Stimulated activated CD4-positive, alpha-beta T cell treated with anti-CD3 and anti-CD28 coated beads, Interleukin-4, amount 100 ng/mL, for 24 hours (primary cell): Measurements from ENCODE around the gene GPHA2.

Source experiments
- DNase-seq: peaks from one replicate; pipeline ENCODE4 v3.0.0-alpha.2; 2020

The GPHA2 gene

DNA sequence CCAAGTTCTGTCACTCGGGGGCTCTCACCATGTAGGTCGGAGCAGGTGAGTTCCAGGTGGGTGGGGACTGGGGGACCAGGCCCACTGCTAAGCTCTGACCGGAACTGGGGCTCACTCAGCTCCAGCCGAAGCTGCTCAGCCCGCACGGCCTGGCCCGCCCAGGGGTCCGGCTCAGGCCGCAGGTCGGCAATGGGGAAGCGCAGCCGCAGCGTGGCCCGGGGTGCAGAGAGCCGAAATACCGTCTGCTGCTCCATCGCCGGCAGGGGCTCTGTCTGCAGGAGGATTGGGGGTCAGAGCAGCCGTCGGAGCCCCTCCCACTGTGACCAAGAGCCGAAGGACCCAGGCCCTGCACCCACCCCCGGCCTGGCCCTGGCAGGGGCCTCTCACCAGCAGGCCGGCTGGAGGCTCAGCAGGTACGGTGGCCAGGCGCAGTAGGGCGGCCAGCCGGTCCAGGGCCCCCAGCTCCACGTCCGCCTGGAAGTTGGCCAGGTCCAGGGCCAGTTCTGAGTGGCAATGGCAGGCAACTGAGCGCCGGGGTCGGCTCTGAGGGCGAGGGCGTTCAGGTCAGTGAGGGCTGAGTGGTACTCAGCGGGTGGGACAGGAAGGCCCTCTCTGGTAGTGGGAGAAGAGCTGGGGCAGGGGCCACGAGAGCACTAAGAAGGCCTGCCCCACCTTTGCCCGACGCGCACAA is 25.9 kb downstream of the GPHA2 start:
- no peak for DNase-seq

DNA sequence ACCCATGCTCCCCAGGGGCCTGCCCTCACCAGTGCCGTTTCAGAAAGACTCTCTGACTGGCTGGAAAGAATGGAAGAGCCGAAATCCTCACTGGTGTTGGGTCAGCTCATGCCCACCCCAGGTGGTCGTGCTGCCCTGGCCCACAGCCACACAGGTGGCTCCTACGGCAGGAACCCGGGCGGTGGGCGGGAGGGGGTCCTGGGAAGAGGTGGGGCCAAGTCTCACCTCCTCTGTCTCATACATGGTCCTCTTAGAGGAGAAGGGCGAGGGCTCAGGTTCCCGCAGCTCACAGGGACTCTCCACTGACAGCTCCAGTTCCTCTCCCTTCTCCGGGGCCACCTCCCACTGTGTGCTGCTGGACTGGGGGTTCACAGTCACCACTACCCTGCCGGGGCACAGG is 26.9 kb downstream of the GPHA2 start:
- no peak for DNase-seq

DNA sequence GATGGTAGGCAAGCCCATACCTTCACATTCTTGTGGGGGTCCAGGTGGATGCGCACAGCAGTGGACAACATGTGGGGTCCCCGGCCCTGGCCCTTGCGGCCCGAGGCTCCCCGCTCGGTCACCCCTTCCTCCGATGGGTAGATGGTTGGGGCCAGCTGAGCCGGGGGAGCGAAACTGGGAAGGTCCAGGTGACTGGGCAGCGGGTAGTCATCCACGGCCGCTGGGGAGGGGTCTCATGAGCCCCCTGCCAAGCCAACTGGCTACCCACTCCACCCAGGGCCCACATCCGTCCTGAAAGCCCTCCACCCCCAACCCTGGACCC is 29.4 kb downstream of the GPHA2 start:
- no peak for DNase-seq

DNA sequence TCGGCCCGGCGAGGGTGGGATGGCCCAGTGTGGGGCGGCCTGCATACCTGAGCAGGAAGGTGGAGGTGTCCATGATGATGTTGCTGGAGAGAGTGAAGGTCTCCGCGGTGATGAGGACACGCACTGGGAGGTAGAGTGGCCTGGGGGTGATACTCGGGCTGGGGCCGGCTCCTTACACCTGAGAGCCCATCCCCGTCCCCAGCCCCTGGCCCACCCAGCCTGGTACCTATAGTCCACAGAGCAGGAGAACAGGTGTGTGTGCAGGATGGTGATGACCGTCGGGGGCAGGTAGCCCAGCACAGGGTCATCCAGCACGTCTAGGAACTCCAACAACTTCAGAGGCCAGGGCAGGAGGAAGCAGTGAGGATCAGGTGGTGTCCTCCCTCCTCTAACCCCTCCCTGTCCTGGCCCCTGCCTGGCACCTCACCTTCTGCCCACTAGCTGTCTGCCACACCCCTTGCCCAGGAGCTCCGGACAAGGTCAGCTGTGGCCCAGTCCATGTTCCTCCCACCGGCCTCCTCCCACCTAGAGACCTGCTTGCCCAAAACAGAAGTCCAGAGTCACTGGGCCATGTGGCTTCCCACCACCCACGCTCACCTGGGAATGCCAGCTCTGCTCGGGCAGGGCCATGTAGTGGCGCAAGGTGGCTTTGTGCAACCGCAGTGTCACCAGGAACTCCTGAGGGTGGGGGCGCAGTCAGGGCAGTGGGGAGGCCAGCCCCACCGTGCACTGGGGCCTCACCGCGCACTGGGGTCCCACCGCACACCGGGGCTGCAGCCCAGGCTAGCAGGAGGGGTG is 30.0 kb downstream of the GPHA2 start:
- DNase-seq = no peak

DNA sequence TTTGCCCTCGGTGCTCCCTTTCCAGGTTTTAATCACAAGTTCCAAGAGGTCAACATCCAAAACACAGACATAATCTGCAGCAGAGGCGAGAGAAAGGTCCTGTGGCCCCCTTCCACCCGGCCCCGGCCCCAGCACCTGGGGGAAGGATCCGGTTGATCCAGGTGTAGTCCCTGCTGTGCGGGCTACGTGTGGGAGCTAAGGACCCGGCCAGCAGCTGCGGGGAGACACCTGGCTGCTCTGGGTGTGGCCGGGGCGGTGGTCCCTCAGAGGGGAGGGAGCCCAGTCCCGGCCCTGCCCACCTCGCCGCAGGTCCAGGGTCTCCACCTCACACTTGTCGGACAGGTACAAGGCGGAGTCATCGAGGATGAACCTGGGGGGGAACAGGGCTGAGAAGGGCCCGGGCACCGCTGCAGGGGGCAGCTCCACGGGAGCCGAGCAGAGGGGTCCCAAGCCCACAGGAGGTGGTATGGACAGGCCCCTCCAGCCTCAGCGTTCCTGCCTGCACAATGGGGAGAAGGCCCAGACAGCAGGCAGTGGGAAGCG is 32.3 kb downstream of the GPHA2 start:
- no peak for DNase-seq

DNA sequence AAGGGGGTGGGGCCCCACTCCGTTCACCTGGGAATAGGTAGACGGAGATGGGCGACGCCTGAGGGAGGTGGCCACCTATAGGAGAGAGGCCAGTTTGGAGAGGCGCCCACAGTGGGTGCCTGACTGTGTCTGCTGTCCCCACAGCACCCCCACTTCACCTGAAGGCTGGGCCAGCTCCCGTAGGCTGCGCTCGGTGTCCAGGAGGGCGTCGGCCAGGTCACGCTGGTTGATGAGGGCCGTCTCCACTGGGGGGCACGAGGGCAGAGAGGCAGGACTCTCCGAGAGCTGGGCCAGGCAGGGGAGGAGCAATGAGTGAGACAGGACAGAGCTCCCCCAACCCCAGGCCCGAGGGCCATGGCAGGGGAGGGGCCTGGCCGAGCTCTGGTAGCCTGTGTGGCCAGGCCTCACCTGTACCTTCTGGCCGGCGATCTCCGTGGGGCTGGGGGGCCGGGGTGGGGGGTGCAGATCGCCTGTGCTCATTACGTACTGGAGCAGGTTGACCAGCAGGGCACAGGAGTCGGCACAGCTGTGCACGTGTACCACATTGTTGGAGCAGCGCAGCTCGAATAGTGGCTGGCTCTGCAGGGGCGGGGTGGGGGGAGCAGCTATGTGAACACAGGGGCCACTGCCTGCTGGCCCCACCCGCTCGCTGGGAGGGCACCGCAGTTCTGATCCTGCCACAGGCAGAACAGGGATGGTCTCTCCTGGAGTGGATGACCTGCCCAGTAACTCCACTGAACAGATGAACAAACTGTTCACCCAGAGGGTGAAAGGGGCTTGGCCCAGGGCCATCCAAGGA is 33.4 kb downstream of the GPHA2 start:
- no peak for DNase-seq

DNA sequence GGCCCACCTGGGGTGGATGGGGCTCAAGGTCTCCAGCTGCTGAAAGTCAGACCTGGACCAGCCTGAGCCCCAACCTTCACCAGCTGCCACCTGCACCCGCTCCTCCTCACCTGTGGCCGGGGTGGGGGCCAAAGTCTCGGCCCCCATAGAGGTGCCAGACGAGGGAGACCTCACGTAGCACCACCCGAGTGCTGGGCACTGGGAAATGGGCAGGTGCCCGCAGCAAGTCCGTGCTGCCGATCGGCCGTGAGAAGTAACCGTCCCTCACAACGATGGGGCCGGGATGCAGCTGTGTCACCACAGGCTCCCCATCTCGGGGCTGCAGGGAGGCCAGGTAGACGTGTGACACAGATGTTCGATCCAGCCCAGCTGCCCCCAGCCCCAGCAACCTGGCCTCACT is 34.9 kb downstream of the GPHA2 start:
- DNase-seq = no peak

DNA sequence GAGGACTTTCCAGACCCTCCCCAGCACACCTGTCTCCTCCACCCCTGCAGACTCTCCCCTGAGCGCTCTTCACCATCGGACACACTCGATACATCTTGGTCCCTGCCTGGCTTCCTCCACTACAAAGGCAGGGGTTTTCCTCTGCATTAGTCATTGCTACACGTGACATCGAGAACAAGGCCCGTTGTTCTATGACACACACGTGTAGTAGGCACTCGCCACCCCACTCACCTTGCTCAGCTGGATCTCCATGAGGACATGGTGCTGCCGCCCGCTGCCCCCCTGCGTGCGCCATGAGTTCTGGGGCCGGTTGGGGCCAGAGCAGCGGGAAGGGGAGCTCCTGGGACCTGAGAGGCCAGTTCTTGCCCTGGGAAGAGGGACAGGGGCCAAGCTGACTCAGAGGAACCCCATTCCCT is 35.4 kb downstream of the GPHA2 start:
- DNase-seq = peak; percentile 81

DNA sequence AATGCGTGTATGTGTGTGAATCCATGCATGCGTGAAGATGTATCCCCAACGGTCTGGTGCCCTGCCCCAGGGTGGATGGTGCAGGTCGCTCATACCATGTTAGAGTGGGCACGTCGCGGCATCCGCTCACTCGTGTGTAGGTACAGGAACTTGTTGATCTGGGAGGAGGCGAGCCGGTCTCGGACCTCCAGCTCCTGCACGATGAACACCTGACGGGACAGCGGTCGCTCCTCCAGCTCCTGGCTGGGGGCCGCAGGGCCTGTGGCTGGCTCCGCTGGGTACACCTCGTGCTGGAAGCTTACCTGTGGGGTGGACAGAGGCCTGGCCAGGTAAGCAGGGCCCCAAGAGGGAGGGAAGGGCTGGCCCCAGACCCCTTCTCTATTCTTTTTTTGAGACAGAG is 37.2 kb downstream of the GPHA2 start:
- DNase-seq = no peak

DNA sequence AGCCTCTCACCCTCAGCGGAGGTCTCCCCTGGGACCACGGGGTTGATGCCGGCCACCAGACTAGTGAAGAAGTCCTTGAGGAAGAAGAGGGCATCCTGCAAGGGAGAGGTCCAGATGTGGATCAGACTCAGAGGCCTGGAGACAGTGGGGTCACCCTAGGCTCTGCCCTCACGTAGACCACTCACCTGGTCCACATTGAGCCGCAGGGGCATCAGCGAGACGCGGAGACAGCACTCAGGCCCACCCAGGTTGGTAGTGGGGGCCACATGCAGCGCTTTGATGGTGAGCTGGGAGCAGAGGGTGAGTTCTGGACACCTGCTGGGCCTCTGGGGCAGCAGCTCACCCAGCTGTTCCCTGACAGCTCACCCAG is 37.6 kb downstream of the GPHA2 start:
- DNase-seq = no peak

DNA sequence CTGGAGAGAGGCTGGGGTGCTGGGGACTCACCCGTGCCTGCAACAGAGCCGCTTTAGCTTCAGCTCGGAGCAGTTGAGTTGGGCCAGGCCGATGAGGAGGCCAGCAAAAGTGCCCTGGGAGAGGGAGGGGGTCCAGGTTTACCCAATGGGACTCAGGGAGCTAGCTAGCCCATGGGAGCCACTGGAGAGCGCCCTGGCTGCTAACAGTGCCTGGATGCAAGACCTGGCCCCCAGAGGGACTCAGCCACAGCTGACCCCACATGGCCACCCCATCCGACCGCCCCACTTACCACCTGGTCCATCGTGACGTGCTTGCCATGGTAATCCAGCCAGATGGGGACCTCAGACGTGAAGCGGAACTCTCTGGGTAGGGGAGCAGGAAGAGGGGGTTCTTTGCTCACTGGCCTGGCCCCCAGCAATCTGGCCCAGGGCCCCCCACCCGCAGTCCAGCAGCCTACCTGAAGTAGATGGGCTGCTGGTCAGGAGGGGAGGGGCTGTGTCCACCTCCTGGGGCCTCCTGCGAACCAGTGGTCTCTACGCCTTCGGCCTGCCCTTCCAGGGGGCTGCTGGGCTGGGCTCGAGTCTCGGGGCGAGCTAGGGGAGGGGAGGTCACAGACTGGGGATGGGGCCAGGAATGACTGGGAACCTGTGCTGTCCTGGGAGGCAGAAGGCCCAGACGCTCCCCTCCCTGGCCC is 38.2 kb downstream of the GPHA2 start:
- no peak for DNase-seq

DNA sequence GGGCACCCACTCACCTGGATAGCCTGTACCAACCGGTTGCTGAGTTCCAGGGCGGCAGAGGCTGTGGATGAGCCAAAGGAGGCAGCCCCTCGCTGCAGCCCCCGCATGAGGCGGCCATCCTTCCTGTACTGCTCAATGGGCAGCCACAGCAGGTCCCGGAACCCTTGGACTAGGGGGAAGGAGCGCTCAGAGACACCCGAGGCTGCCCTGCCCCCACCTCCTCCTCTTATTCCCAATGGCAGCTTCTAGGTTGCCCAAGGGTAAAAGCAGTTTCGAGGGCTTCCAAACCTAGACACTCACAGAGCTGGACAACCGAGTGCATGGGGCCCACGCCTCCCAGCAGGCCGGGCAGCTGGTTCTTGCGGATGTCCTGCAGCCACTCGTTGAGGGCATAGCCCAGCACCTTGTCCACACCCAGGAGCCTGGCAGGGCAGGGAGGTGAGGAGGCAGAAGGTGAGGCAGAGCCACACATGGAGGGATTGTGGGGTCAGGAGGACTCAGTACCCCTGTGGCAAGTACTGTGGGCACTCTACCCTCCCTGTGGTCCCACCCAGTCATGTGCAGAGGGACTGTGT is 39.2 kb downstream of the GPHA2 start:
- DNase-seq = no peak

DNA sequence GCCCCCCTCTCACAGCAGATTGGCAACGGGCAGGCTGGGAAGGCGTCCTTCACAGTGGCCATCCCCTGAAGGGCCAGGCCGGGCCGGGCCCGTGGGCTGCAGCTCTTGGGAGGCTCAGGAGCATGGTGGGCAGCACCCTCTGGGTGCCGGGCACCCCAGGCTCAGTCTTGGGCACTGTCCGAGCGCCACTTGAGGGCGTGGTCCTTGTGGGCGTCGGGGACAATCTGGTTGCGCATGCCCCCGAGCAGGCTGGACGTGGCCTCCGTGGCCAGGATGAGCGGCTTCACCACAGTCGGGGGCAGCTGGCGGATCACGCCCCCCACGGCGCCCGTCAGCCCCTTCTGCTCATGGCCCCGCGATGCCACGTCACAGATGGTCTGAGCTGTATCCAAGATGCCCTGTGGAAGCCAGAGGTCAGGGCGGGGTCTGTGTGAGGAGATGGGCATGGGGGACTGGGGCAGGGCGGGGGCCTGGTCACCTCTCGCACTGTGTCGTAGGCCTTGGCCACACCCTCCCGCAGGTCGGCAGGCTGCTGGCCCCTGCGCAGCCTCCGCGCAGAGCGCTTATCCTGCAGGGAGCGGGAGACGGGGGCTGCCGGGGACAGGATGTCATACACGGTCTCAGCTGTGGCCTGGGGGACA is 40.8 kb downstream of the GPHA2 start:
- DNase-seq = no peak

DNA sequence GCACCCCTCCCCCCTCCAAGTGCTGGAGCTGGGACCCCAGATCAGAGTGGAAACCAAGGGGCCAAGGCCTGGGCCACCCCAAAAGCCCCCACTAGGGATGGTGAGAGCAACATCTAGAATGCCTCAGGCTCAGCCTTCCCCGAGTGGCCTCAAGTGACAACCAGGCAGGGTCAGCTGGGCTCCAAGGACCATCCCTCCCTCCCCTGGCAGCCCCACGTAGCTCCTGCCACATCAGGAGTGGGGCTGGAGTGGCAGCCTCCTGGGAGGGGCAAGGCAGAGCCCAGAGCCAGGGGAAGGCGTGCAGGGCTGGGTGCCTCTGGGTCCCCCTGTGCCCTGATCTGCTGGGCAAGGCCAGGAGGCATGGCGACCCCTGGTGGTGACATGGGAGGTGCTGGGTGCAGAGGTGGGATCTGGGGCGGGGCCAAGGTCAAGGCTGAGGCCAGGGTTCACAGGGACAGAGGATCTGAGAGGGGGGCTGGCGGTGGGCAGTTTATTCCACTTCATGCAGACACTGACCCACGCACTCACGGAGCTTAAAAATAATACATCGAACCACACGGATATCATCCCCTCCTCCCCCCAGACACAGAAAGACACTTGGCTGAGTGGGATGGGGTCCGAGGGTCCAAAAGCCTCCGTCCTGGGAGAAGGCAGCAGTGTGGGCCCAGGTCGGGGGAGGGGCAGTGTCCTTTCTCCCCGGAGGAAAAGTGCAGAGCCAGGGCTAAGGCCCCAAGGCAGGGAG is 41.5 kb downstream of the GPHA2 start:
- DNase-seq = peak; percentile 94

DNA sequence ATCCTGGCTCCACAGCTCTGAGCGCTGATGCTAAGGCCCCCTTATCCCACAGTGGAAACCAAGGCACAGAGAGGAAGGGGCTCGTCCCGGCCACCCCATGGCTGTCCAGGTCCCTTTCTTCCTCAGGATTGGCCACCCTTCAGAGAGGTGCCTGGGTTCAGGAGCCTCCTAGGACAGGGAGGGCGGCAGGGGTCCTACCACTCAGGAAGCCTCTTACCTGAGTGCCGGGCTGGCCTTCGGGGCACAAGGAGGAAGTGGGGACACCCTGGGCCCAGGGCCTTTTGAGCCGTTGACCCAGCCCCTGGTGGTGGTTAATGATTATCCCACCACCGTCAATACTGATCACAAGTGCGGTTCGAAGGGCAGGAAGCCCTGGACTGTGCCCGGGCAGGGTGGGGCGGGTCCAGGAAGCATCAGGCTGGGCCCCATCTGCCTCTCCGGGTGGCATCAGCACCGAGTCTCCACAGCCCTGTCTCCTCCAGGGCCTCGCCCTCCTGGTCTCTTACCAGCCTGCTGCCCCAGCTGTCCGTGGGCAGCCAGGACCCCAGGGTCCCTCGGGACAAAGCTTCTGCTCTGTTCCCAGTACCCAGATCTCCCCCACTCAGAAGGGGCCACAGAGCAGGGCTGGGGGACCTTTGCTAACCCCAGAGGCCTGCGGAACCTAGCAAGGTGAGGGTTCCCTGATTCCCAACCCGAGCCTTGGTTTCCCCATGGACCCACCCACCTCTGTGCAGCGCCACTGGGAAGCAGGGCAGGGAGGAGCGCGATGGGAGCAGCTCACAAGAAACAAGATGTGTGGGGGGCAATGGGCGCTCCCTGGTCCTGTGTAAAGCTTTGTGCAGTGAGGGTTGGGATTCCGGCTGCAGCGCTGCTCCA is 42.3 kb downstream of the GPHA2 start:
- DNase-seq = no peak

DNA sequence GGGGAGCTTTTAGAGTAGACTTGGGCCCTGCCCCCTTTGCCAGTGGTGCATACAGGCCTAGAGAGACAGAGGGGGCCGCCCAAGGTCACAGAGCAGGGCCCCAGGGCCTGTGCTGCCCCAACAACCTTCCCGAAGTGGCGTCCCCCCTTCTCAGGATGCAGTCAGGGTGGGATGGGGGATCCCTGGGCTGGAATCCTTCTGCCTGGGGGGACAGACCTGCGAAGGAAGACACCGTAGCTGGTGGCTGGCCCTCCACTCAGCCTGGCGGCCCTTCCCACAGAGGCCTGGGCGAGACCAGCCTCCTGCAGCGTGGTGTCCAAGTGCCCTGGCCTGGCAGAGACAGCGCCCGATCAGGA is 42.9 kb downstream of the GPHA2 start:
- no peak for DNase-seq

DNA sequence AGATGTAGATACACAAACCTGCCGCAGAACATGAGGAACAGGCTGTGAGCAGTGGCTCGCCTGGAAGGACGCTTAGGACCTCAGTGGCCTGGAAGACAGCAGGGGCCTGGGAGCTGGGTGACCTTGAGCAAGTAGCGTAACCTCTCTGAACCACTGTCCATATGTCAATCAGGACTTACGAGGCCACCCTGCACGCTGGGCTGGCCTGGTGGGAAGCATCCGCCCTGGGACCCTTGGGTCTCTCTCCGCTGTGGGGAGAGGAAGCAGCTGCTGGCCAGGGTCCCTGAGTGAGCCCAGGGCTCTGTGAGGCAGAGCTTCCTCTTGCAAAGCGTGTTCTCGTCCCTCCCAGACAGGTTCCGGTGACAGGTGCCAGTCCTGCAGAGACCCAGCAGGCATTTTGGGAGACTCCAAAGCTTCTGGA is 43.3 kb downstream of the GPHA2 start:
- DNase-seq = no peak

DNA sequence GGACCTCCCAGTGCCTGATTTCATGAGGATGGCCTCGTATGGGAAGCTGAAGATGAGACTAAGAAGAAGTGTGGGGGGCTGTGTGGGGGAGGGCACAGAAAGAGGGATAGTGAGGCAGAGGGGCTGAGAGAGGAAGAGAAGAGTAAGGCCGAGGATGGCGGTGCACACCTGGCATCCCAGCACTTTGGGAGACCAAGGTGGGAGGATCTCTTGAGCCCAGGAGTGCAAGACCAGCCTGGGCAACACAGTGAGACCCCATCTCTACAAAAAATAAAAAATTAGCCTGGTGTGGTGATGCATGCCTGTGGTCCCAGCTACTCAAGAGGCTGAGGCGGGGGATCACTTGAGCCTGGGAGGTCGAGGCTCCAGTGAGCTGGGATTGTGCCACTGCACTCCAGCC is 43.8 kb downstream of the GPHA2 start:
- no peak for DNase-seq

DNA sequence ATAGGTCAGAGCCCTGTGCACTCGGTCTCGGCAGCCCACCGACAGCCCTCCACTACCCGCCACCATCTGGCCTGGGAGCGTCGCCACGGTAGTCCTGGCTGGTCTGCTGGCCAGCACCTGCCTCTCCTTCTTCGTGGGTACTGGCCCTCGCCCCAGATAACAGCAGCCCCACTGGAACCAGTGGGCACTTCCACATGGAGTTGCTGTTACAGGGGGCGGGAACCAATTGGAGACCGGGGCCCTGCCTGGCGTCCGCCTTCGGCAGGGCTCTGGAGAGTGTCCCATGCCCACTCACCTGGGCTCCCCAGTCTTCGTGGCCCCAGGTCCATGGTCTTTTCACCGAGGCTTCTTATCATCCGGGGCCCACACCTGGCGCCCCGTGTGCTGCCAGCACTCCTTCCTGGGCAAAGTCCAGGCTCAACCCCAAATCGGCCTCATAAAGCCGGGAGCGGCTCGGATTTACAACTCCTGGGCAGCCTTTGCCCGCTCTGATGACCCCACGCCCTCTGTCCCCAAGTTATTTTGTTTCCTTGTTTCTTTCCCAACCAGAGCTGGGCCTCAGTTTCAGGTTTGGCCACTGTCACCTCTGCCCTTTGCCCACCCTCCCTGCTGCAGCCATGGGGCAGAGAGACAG is 44.4 kb downstream of the GPHA2 start:
- no peak for DNase-seq

DNA sequence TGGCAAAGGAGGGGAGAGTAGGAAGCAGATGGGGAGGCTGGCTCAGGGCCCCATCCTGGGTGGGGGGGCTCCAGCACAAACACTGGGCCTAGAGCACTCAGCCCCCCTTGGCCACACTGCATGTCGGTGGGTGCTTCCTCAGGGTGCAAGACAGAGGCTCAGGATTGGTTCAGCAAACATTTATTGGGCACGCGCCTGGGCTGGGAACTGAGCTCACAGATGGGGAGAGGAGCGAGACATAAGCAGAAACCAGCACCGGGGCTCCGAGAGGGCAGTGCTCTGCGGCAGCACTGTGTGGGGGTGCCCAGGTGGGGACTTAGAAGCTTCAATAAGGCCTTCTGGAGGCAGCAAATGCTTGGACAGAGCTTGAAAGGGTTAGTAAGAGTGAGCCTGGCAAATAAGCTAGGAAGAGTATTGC is 45.2 kb downstream of the GPHA2 start:
- DNase-seq = no peak
